CD4-positive, alpha-beta T cell treated with Interleukin-1 beta for 1 hour (primary cell): ENCODE results near the gene MBD4.
A peak's percentile ranks its signal among the peaks of the same experiment; 100 is the strongest.
"Not testable (repeated sequence)": the region's sequence is repeated elsewhere in the genome, so short reads cannot be mapped to it uniquely, and the experiment has no call there.

ENCODE experiments used
- DNase-seq, 2 donors: peaks; one replicate each; pipeline ENCODE4 v3.0.0-alpha.2; 2020 to 2022

The MBD4 gene

GRCh38 chr3:129439817-129440617 lies at the start of gene MBD4, which contains the start of gene IFT122:
MBD4 (minus strand) TSS chr3:129439948; CDS start chr3:129439833, 115 bp downstream.
IFT122 (plus strand) TSS chr3:129440224; CDS start chr3:129440331, 107 bp downstream.
- DNase-seq, result peak; percentile 99 to 100

DNA sequence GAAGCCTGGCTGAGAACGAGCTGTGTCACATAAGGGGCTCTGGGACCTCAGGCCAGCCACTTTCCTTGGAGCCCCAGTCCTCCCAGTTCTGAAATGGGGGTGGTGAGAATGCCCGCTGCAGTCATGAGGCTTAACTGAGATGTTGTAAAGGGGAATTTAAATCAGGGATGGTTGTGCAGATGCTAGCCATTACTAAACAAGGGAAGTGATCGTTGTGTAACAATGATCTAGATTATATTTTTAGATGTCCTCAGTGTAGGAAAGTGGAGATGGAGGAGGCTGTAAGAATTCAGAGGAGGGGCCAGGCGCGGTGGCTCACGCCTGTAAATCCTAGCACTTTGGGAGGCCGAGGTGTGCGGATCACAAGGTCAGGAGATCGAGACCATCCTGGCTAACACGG lies 49.5 kb upstream of the MBD4 start:
- peak in 1 of 2 donors; percentile 5 for DNase-seq

- DNase-seq, result not testable (repeated sequence)
Observed at GRCh38 chr3:129487868-129488335, 48.2 kb upstream of the MBD4 start.

GRCh38 chr3:129487183-129487867 lies 47.6 kb upstream of the MBD4 start:
- no peak for DNase-seq

- no peak for DNase-seq
Observed at GRCh38 chr3:129486664-129487035, 46.9 kb upstream of the MBD4 start.

DNA sequence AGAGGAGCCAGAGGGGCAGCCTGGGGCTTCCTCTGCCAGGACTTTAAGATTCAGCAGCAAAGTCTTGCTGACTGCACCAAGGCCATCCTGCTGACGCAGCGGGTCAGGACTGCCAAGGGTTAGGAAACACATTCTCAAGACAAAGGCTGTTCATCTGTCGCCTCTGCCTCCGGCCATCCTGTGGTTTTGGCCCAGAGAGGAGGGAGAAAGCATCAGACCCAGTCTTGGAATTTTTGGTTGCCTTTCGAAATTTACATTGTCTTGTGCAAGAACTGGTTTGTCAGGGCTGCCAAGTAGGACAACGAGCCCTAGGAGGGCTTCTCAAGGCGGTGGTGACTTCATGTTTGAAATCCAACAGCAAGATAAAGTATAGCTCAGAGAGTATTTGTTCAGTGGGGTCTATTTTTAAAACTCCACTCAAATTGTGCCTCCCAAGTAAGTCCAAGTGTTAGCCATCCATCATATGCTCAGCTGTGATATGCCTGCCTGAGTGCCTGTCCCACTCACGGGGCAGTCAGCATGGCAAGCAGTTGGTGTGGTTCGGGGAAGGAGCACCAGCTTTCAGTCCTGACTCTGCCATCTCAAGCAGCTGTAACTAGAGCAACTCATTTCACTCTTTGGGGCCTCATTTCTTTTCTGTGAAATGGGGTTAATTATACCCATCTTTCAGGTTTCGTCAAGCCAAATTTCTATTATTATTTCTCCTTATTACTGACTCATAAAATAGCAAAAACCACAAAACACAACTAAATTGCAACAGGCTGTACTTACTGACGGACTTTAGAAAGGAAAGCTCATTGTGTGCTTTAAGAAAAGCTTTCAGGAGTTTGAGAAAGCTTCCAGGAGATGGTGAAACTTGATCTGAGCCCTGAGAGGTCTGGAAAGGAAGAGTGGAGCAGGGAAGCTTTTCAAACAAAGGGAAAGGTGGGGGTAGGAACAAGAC lies 46.2 kb upstream of the MBD4 start:
- peak in 1 of 2 donors; percentile 17 for DNase-seq

GRCh38 chr3:129485146-129485545 lies 45.4 kb upstream of the MBD4 start:
- not testable (repeated sequence) for DNase-seq

GRCh38 chr3:129483870-129484269 lies 44.1 kb upstream of the MBD4 start:
- no peak for DNase-seq

GRCh38 chr3:129482721-129483120 lies 43.0 kb upstream of the MBD4 start:
- no peak for DNase-seq

DNA sequence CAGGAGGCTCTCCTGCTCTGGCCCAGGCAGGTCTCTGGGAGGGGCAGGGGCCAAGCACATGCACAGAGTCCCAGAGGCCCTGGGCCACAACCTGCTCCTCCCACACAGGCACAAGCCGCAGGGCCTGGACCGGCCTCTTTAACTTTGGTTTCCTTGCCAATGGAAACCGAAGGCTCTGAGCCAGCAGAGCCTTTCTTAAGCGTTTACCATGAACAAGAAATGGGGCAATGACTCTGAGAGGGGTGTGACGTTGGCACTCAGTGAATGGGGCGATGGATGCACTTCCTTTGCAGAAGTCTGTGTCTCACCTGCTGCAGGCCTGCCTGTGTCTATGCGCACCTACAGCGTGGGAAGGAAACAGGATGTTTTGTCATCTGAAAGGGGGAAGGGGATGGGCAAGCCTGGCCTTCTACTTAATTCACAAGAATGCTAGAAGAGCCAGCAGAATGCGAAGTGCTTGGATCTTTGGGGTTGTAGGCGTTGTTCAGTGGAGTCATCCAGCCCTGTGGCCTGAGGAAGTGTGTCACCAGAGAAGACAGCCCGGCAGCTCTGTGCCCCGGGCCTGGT lies 42.1 kb upstream of the MBD4 start:
- peak; percentile 62 to 73 for DNase-seq

DNA sequence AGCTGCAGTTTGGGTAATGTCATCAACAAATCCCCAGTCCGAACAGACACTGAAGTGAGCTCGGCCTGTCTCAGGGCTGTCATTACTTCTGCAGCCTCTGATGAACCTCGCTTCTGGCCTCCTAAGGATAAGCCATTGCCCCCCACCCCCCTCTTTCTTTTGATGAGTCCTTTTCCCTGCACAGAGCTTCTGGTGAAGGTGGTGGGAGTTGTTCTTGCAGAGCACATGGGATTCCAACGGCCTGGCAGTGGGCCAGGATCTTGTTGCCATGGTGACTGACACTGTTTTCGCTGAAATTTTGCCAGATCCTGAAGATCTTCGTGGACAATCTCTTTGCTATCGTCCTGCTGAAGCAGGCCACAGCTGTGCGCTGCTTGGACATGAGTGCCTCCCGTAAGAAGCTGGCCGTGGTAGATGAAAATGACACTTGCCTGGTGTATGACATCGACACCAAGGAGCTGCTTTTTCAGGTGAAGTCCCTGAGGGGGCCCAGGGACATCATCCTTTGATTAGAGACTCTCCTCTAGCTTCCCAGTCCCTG lies 41.5 kb upstream of the MBD4 start:
- DNase-seq, result not testable (repeated sequence)

- DNase-seq, result no peak
Observed at GRCh38 chr3:129476586-129476985, 36.8 kb upstream of the MBD4 start.

DNA sequence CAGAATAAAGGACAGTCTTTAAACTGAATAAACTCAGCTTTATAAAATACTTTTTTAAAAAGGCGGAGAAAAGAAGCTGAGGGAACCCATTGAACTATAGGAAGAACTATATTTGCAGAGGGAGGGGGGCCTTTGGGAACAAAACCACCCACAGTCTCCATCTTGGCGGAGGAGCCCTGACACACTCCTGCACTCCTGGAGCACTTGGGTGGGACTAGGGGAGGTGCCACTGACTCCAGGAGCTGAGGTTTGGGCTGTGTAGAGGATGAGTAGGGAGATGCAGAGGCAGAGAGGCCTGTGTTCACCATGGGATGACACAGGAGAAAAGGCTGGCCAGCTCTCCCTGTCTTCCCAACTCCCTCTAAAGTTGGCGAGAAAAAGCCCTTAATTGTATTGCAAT lies 36.1 kb upstream of the MBD4 start:
- no peak for DNase-seq

GRCh38 chr3:129474984-129475804 lies 35.4 kb upstream of the MBD4 start:
- DNase-seq, result no peak

DNA sequence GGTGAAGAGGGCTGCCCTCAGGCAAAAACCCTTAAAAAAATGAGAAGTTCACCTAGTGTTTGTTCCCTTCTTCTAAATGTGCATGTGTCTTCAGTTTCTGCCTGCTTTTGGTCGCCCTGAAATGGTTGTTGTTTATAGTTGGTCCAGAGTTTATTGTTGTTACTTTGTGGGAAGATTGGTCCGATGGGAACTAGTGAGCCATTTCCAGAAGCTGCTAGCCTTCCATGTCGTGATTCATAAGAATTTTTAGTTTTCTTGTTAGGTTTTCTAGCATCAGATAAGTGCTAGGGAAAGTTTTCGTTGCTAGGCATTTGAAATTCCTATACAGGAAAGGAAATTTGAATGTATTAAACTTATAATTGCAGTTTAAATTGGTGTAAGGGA lies 34.0 kb upstream of the MBD4 start:
- DNase-seq, result no peak

DNA sequence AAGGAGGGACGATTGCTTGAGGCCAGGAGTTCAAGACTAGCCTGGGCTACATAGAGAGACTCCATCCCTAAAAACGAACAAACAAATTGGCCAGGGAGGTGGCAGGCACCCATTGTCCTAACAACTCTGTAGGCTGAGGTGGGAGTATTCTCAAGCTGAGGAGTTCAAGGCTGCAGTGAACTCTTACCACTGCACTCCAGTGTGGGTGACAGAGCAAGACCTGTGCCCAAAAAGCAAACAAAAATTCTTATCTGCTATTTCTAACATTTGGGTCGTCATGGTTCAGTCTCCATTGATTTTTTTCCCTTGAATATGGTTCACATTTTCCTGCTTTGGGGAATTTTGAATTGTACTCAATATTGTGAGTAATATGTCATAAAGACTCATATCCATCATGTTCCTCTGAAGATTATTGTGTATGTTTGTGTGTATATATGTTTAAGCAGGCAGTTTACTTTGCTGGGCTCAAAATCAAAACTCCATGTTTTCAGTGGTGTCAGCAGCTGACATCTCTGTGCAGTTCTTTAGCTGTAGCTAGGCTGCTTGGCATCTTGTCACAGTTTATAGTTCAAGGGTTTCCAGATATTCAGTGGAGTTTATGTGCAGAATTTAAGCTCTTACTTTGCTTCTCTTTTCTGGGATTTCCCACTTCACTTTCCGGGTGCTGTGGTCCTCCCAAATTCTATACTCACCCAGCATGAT lies 33.5 kb upstream of the MBD4 start:
- no peak for DNase-seq

DNA sequence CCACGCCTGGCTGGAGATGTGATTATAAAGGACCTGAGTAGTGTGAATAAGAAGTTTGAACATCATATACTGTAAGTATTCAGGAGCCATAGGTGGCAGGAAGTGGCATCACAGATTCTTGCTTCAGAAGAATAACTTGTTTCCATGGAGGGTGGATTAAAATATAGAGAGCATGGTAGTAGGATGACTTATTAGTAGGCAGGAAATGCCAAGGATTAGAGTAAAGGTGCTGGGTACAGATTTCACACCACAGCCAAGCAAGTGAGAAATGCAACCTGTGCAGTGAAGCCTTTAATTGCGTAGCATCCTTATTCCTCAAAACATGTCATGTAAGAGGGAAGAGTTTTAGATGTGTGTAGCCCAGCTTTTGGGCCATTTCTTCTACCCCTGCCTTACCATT lies 31.1 kb upstream of the MBD4 start:
- DNase-seq, result no peak

GRCh38 chr3:129469026-129469425 lies 29.3 kb upstream of the MBD4 start:
- DNase-seq, result no peak

- DNase-seq, result no peak
Observed at GRCh38 chr3:129467932-129468331, 28.2 kb upstream of the MBD4 start.

DNA sequence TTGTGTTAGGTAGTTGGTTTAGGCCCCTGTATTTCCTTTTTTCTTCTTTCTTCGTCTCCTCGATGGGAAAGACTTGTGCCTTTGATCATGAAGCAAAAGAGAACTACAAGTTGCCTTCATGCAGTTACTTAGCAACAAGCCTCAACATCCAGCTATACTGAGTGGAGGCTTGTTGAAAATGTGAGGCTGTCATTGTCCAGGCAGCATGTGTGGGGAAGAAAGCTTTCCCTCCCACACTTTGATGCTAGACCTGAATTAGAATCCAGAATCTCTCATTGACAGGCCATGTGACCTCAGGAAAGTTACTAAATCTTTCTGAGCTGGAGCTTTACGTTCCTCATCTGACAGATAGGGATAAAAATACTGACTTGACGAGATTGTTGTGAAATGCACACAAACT lies 24.0 kb upstream of the MBD4 start:
- DNase-seq, result no peak

GRCh38 chr3:129463094-129463493 lies 23.3 kb upstream of the MBD4 start:
- DNase-seq, result no peak
